NCI-H1092 treated with DMSO at 0.1 percent for 48 hours (cell line): Measurements from ENCODE around the gene FXYD5.

Experiments used
- DNase-seq: peaks from one replicate; lab custom pipeline; 2025; lab: John Stamatoyannopoulos, UW

Gene FXYD5

GRCh38 chr19:35156673-35157014 is 2.1 kb downstream of the FXYD5 start:
- no peak for DNase-seq

GRCh38 chr19:35157431-35157830 is 2.9 kb downstream of the FXYD5 start:
- DNase-seq = no peak

GRCh38 chr19:35159606-35160005 is 5.1 kb downstream of the FXYD5 start:
- DNase-seq = no peak

GRCh38 chr19:35160629-35161433 is 6.3 kb downstream of the FXYD5 start:
- DNase-seq = no peak

GRCh38 chr19:35161434-35161743 is 6.9 kb downstream of the FXYD5 start:
- no peak for DNase-seq

GRCh38 chr19:35162471-35163326 is 8.2 kb downstream of the FXYD5 start:
- no peak for DNase-seq

- no peak for DNase-seq
Observed at GRCh38 chr19:35164418-35164817, 9.9 kb downstream of the FXYD5 start.

GRCh38 chr19:35165200-35166058 is 10.9 kb downstream of the FXYD5 start:
- DNase-seq = no peak

- DNase-seq = no peak
Observed at GRCh38 chr19:35166100-35167063, 11.8 kb downstream of the FXYD5 start.

GRCh38 chr19:35167251-35168119 is 12.9 kb downstream of the FXYD5 start:
- DNase-seq = no peak

- DNase-seq = no peak
Observed at GRCh38 chr19:35168196-35168595, 13.7 kb downstream of the FXYD5 start.

GRCh38 chr19:35169221-35169995 is 14.9 kb downstream of the FXYD5 start:
- DNase-seq = no peak

- DNase-seq = no peak
Observed at GRCh38 chr19:35170359-35171061, 16.0 kb downstream of the FXYD5 start.

GRCh38 chr19:35171730-35172129 is 17.2 kb downstream of the FXYD5 start:
- DNase-seq = no peak

- DNase-seq = no peak
Observed at GRCh38 chr19:35174226-35174625, 19.7 kb downstream of the FXYD5 start.

GRCh38 chr19:35176181-35176570 is 21.6 kb downstream of the FXYD5 start:
- no peak for DNase-seq

- no peak for DNase-seq
Observed at GRCh38 chr19:35177377-35178274, 23.1 kb downstream of the FXYD5 start.

GRCh38 chr19:35178701-35179100 is 24.2 kb downstream of the FXYD5 start:
- DNase-seq = no peak
